ENCODE results near the gene TENM4.

TENM4 gene

GRCh38 chr11:79035881-79036280 lies 404.9 kb downstream of the TENM4 start:
- no peak for TF ChIP-seq FOXM1 (IDR thresholded peaks at IDR 0.05; ENCODE audit: borderline replicate concordance, low read depth)
- TF ChIP-seq EP300 (IDR thresholded peaks at IDR 0.05; ENCODE audit: borderline replicate concordance): no peak
- TF ChIP-seq YY1 (IDR thresholded peaks at IDR 0.05; ENCODE audit: low read depth): no peak
- TF ChIP-seq NFIC (IDR thresholded peaks at IDR 0.05): no peak
- TF ChIP-seq CREB1 (IDR thresholded peaks at IDR 0.05; ENCODE audit: low read depth): no peak
- TF ChIP-seq REST (IDR thresholded peaks at IDR 0.05; ENCODE audit: low read depth): no peak
- TF ChIP-seq RAD21 (IDR thresholded peaks at IDR 0.05; ENCODE audit: low read depth): no peak
- TF ChIP-seq TCF12 (IDR thresholded peaks at IDR 0.05; ENCODE audit: low read depth): no peak
- no peak for TF ChIP-seq USF1 (IDR thresholded peaks at IDR 0.05)
- no peak for TF ChIP-seq TAF1 (IDR thresholded peaks at IDR 0.05; ENCODE audit: low read depth)
- TF ChIP-seq TEAD4 (IDR thresholded peaks at IDR 0.05): no peak
- no peak for TF ChIP-seq MAX (IDR thresholded peaks at IDR 0.05)
- no peak for TF ChIP-seq EGR1 (IDR thresholded peaks at IDR 0.05)
- TF ChIP-seq CEBPB (IDR thresholded peaks at IDR 0.05): no peak
- no peak for TF ChIP-seq ZBTB7A (IDR thresholded peaks at IDR 0.05; ENCODE audit: low read depth)

GRCh38 chr11:79033833-79034232 lies 407.0 kb downstream of the TENM4 start:
- TF ChIP-seq REST (IDR thresholded peaks at IDR 0.05; ENCODE audit: low read depth) (no peak), TCF12 (IDR thresholded peaks at IDR 0.05; ENCODE audit: low read depth) (no peak), YY1 (IDR thresholded peaks at IDR 0.05; ENCODE audit: low read depth) (no peak), TAF1 (IDR thresholded peaks at IDR 0.05; ENCODE audit: low read depth) (no peak), CEBPB (IDR thresholded peaks at IDR 0.05) (no peak), EP300 (IDR thresholded peaks at IDR 0.05; ENCODE audit: borderline replicate concordance) (no peak), CREB1 (IDR thresholded peaks at IDR 0.05; ENCODE audit: low read depth) (no peak), EGR1 (IDR thresholded peaks at IDR 0.05) (no peak), NFIC (IDR thresholded peaks at IDR 0.05) (no peak), MAX (IDR thresholded peaks at IDR 0.05) (no peak), ZBTB7A (IDR thresholded peaks at IDR 0.05; ENCODE audit: low read depth) (no peak), TEAD4 (IDR thresholded peaks at IDR 0.05) (no peak), FOXM1 (IDR thresholded peaks at IDR 0.05; ENCODE audit: borderline replicate concordance, low read depth) (no peak), USF1 (IDR thresholded peaks at IDR 0.05) (no peak), RAD21 (IDR thresholded peaks at IDR 0.05; ENCODE audit: low read depth) (no peak)

GRCh38 chr11:79030448-79030847 lies 410.4 kb downstream of the TENM4 start:
- TF ChIP-seq TEAD4 (IDR thresholded peaks at IDR 0.05) (no peak), TAF1 (IDR thresholded peaks at IDR 0.05; ENCODE audit: low read depth) (no peak), RAD21 (IDR thresholded peaks at IDR 0.05; ENCODE audit: low read depth) (no peak), MAX (IDR thresholded peaks at IDR 0.05) (no peak), CEBPB (IDR thresholded peaks at IDR 0.05) (no peak), FOXM1 (IDR thresholded peaks at IDR 0.05; ENCODE audit: borderline replicate concordance, low read depth) (no peak), EP300 (IDR thresholded peaks at IDR 0.05; ENCODE audit: borderline replicate concordance) (no peak), CREB1 (IDR thresholded peaks at IDR 0.05; ENCODE audit: low read depth) (no peak)

GRCh38 chr11:79028225-79028624 lies 412.6 kb downstream of the TENM4 start:
- TF ChIP-seq YY1 (IDR thresholded peaks at IDR 0.05; ENCODE audit: low read depth): no peak
- TF ChIP-seq EP300 (IDR thresholded peaks at IDR 0.05; ENCODE audit: borderline replicate concordance): no peak
- TF ChIP-seq NFIC (IDR thresholded peaks at IDR 0.05): no peak
- no peak for TF ChIP-seq CREB1 (IDR thresholded peaks at IDR 0.05; ENCODE audit: low read depth)
- no peak for TF ChIP-seq CEBPB (IDR thresholded peaks at IDR 0.05)
- TF ChIP-seq TAF1 (IDR thresholded peaks at IDR 0.05; ENCODE audit: low read depth): no peak
- TF ChIP-seq FOXM1 (IDR thresholded peaks at IDR 0.05; ENCODE audit: borderline replicate concordance, low read depth): no peak
- TF ChIP-seq USF1 (IDR thresholded peaks at IDR 0.05): no peak
- no peak for TF ChIP-seq RAD21 (IDR thresholded peaks at IDR 0.05; ENCODE audit: low read depth)
- TF ChIP-seq ZBTB7A (IDR thresholded peaks at IDR 0.05; ENCODE audit: low read depth): no peak
- TF ChIP-seq TEAD4 (IDR thresholded peaks at IDR 0.05): no peak

GRCh38 chr11:79026803-79027445 lies 413.9 kb downstream of the TENM4 start:
- no peak for TF ChIP-seq REST (IDR thresholded peaks at IDR 0.05; ENCODE audit: low read depth)
- TF ChIP-seq FOXM1 (IDR thresholded peaks at IDR 0.05; ENCODE audit: borderline replicate concordance, low read depth): no peak
- TF ChIP-seq NFIC (IDR thresholded peaks at IDR 0.05): no peak
- no peak for TF ChIP-seq YY1 (IDR thresholded peaks at IDR 0.05; ENCODE audit: low read depth)
- no peak for TF ChIP-seq EP300 (IDR thresholded peaks at IDR 0.05; ENCODE audit: borderline replicate concordance)
- TF ChIP-seq CEBPB (IDR thresholded peaks at IDR 0.05): no peak
- no peak for TF ChIP-seq ZBTB7A (IDR thresholded peaks at IDR 0.05; ENCODE audit: low read depth)
- TF ChIP-seq TCF12 (IDR thresholded peaks at IDR 0.05; ENCODE audit: low read depth): no peak
- TF ChIP-seq RAD21 (IDR thresholded peaks at IDR 0.05; ENCODE audit: low read depth): no peak

All from Ishikawa (cell line).